GM10266 (cell line): ENCODE results near the gene DDX54.

Source experiments
- DNase-seq: peaks from one replicate; pipeline ENCODE4 v3.0.0; 2012; ENCODE audit errors: extremely low spot score
- TF ChIP-seq, protein P1 (sequence below): IDR thresholded peaks from 2 replicates; pipeline ENCODE4 v1.5.1; 2012; ENCODE audit warnings: mild to moderate bottlenecking, low read depth; ENCODE audit not compliant: control insufficient read depth, insufficient read depth; ENCODE audit errors: missing control alignments

Gene DDX54, protein sequence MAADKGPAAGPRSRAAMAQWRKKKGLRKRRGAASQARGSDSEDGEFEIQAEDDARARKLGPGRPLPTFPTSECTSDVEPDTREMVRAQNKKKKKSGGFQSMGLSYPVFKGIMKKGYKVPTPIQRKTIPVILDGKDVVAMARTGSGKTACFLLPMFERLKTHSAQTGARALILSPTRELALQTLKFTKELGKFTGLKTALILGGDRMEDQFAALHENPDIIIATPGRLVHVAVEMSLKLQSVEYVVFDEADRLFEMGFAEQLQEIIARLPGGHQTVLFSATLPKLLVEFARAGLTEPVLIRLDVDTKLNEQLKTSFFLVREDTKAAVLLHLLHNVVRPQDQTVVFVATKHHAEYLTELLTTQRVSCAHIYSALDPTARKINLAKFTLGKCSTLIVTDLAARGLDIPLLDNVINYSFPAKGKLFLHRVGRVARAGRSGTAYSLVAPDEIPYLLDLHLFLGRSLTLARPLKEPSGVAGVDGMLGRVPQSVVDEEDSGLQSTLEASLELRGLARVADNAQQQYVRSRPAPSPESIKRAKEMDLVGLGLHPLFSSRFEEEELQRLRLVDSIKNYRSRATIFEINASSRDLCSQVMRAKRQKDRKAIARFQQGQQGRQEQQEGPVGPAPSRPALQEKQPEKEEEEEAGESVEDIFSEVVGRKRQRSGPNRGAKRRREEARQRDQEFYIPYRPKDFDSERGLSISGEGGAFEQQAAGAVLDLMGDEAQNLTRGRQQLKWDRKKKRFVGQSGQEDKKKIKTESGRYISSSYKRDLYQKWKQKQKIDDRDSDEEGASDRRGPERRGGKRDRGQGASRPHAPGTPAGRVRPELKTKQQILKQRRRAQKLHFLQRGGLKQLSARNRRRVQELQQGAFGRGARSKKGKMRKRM

DNA sequence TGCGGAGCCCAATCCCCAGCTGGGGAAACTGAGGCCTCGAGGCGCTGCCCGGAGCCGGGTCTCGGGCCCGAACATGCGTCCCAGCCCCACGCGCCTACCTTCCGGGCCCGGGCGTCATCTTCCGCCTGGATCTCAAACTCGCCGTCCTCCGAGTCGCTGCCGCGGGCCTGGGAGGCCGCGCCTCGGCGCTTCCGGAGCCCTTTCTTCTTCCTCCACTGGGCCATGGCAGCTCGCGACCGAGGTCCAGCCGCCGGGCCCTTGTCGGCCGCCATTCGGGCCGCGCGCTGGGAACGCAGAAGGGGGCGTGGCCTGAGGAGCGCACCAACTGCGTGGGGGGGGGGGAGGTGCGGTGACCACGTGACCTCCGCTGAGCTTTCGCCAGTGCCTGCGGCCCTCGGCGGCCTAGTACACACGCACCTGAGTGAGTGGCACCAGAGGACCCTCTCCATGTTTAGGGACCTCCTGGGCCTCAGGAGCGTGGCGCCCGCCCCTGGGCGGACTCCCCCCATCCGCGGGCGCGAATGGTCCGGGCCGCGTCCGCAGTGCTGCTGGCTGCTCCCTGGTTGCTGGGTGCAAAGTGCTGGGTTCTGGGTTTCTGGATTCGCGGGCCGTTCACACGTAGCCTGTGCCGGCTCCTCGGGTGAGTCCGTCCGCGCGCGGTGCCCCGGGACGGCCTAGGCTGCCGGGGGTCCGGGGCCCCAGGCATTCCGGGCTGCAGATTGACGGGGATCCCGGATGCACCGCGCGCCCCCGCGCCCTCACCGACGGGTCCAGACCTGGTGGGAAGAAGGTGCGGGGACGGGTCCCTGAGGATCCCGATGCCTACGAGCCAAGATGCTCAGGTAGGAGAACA lies at the start of gene DDX54, which contains the start of gene RITA1:
Gene DDX54, minus strand, starts transcription at position 299 of the 853 bp plus-strand sequence. Its CDS starts 27 bp downstream, at position 272.
Gene RITA1, plus strand, starts transcription at position 542 of the 853 bp plus-strand sequence. CDS start 1,026 bp downstream, outside the sequence.
- TF ChIP-seq, protein P1, sequence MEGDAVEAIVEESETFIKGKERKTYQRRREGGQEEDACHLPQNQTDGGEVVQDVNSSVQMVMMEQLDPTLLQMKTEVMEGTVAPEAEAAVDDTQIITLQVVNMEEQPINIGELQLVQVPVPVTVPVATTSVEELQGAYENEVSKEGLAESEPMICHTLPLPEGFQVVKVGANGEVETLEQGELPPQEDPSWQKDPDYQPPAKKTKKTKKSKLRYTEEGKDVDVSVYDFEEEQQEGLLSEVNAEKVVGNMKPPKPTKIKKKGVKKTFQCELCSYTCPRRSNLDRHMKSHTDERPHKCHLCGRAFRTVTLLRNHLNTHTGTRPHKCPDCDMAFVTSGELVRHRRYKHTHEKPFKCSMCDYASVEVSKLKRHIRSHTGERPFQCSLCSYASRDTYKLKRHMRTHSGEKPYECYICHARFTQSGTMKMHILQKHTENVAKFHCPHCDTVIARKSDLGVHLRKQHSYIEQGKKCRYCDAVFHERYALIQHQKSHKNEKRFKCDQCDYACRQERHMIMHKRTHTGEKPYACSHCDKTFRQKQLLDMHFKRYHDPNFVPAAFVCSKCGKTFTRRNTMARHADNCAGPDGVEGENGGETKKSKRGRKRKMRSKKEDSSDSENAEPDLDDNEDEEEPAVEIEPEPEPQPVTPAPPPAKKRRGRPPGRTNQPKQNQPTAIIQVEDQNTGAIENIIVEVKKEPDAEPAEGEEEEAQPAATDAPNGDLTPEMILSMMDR = no peak
- peak; percentile 82 for DNase-seq

DNA sequence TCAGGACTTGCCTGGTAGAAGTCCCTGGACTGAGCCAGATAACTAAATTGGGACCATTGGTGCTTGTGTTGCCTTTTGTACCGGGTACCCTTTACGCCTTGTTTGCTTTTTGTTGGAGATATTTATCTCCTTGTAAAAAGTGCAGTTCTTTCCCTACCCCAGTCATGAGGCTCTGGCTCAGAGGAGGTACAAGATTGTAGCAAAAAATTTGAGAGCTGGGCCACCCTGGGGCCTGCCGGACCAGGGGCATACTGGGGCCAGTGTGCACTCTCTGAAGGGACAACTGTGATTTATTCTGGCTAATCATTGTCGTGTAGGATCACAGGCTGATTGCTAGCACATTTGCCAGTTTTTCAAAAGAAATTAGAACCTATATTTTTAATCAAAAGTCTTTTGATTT lies 49.2 kb upstream of the DDX54 start:
- TF ChIP-seq, protein P1 = no peak
- no peak for DNase-seq

DNA sequence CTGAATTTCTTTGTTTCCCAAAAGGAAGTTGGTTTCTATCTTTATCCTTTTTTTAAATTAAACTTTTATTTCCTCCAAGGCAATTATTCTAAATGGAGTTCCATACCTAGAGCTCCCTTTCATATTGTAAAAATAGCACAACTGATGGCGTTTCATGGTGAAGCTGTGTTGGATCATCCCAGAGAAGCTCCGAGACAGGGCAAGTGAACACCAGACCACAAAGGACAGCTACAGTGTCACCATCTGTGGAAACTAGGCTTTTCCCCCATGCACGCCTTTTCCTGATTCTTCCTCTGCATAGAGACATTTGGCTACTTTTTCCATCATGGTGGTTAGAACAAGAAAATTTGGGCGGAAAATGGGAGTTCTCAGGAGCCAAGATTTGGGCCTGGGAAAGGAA lies 48.7 kb upstream of the DDX54 start:
- no peak for DNase-seq
- TF ChIP-seq, protein P1 = no peak

DNA sequence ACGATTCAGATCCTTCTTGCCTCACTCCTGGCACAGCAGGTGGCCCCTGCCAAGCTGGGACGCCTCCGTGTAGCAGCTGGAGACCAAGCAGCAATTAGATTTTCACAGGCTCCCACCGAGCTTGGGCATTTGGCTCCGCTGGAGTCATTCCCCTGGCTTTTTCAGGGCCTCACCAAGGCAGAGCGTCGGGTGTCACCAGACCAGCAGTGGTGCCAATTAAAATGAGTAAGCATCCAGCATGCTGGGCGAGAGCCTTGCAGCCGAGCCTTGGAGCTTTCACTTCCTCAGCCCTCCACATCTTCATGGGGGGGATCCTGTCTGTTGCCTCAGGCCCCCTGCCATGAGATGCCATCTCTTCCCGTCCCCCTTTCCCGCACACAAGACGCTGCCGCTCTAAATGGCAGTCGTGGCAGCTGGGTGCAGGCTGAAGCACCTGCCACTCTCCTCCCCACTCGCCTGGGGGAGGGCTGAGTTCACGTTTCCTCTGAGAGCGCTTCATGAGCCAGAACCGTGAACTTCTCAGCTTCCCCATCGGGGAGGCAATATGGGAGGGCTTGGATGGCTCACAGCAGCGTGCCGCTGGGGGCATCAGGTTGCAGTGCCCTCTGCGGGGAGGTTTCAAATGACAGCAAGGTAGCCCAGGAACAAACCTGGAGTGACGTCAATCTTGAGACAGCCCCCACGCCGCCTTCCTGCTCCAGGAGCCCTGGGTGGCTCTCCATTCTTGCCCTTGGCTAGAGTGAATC lies 47.7 kb upstream of the DDX54 start:
- TF ChIP-seq, protein P1 = peak; percentile 19
- peak; percentile 56 for DNase-seq

DNA sequence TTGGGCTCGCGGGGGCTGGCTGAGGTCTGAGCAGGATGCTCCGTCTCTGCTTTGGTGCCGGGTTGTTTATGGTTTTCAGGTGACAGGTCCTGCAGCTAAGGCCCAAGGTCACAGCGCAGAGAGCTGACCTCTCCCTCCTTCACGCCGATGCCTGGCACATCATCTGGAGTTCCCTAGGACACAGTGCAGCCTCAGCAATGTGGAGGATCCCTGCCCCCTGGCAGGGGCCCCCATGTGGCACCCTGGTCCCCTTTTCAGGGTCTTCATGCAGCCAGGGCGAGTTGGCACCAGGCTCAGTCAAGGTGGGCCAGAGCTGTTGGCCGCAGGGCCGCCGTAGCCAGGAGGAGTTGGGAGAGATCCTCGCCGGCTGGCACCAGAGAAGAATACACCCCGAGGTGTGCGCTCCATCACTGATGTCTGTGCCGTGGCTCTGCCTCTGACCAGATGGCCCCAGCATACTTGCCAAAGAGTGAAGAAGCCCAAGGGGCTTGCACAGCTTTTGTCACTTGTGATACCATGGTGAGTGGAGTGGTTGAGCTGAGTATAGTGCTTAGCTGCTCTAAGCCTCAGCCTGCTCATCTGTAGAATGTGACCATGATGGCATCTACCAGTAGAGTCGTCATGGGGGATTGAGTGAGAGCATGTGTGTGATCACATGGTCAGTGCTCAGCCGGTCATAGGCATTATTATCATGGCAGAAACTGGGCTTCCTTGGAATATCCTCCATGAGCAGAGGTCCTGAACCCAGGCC lies 47.0 kb upstream of the DDX54 start:
- DNase-seq = no peak
- TF ChIP-seq, protein P1 = no peak
